ENCODE results near the gene HDAC4.

The HDAC4 gene

DNA sequence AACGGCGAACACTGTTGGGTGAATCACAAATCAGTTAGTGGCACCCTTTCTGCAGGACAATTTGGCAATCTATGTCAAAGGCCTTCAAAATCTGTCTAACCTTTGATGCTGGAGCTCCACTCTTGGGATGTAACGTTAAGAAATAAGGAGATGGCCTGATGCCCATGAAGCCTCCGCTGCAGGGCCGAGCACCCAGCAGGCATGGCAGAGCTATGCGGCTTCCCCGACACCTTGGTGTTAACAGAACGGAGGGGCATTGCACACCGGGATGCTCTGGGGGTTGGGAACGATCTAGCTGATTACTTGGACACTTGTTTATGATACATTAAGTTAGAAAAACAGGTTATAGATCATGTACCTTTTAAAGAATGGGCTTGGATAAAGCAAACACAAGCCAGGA is 265.3 kb downstream of the HDAC4 start:
- DNase-seq = no peak

GRCh38 chr2:239133945-239134570 is 266.8 kb downstream of the HDAC4 start:
- DNase-seq = no peak

DNA sequence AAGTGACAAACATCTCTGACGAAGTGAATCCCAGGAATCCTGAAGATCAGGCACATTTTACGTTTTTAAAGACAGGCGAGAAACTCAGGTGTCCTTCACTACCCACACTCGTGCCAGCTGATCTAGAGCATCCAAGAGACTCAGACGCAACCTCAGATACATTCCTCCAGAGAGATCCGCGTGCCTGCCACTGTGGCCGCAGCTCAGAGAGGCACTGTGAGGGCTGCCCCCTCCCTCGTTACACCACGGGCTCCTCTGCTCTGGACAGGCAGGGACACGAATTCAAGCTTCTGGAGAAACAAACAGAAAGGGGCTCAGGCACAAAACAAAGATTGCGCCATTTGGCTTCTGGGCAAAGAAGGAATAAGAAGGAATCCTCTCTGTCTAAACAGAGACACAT is 268.0 kb downstream of the HDAC4 start:
- no peak for DNase-seq

- DNase-seq = no peak
These were observed 268.6 kb downstream of the HDAC4 start for GRCh38 chr2:239132156-239132709.

DNA sequence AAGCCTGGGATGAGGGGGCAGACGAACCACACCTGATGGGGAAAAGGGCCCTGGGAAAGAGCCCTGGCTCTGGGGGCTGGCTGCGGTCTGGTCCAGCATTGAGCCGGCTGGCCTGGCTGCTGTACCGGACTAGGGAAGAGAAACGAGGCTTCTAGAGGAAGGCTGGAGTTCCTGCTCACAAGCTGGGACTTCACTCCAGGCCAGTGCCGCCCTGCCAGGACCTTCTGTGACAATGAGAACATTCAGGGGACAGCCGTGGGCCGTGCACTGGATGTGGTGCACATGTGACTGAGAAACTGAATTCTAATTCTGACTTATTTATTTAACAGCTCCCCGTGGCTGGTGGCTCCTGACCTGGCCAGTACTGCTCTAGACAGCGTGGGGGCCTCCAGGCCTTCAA is 269.3 kb downstream of the HDAC4 start:
- no peak for DNase-seq

GRCh38 chr2:239130786-239131325 is 270.0 kb downstream of the HDAC4 start:
- DNase-seq = no peak

DNA sequence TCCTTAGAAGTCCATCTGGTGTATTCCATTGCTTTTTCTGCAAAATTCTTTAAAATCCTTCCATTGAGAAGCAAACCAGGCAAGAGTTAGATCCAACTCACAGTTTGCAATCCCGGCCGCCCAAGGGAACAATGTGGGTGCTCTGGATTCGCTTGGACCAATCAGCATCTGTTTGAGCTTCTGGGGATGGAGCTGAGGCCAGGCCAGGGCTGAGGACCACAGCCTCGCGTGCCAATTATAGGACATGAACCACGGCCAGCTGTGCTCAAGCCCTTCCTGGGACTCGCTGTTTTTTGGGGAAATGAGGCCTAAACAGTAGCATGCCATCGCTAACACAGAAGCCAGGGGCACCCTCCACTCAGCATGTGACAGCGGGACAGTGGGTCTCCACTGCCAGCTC is 270.8 kb downstream of the HDAC4 start:
- DNase-seq = no peak

GRCh38 chr2:239129147-239129920 is 271.5 kb downstream of the HDAC4 start:
- DNase-seq = no peak

- no peak for DNase-seq
These were observed 272.1 kb downstream of the HDAC4 start for GRCh38 chr2:239128706-239129105.

GRCh38 chr2:239127513-239127912 is 273.3 kb downstream of the HDAC4 start:
- no peak for DNase-seq

GRCh38 chr2:239125726-239126675 is 274.8 kb downstream of the HDAC4 start:
- no peak for DNase-seq

- no peak for DNase-seq
These were observed 276.5 kb downstream of the HDAC4 start for GRCh38 chr2:239124152-239124899.

DNA sequence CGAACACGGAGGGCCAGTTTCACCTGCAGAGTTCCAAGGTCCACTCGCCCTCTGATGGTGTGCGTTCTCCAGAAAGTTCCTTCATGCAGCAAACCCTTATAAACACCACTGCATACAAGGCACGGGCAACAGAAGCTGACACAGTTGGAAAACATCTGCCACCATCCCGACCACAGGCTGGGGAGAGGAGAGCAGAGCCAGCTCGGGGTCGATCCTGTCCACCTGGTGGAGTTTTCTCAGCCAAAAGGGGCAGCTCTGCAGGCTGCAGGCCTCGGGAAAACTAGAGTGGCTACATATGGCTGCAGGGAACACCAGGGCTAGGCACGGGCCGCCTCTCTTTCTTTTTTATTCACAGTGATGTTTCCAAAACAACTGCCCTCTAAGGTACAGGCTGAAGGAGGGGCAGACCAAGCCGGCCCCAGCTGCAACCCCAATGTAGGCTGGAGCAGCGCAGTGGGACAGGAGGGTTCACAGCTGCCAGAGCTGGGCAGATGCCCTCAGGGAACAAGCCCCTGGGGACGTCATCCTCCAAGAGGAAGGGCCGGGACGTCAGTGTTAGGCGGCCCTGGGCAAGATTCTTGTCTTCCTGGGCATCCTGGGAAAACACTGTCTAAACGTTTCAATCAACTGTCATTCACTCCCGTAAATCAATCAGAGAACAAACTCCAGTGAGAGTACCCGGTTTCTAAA is 278.3 kb downstream of the HDAC4 start:
- no peak for DNase-seq

GRCh38 chr2:239121600-239122012 is 279.2 kb downstream of the HDAC4 start:
- DNase-seq = no peak

GRCh38 chr2:239120664-239121063 is 280.2 kb downstream of the HDAC4 start:
- DNase-seq = no peak

DNA sequence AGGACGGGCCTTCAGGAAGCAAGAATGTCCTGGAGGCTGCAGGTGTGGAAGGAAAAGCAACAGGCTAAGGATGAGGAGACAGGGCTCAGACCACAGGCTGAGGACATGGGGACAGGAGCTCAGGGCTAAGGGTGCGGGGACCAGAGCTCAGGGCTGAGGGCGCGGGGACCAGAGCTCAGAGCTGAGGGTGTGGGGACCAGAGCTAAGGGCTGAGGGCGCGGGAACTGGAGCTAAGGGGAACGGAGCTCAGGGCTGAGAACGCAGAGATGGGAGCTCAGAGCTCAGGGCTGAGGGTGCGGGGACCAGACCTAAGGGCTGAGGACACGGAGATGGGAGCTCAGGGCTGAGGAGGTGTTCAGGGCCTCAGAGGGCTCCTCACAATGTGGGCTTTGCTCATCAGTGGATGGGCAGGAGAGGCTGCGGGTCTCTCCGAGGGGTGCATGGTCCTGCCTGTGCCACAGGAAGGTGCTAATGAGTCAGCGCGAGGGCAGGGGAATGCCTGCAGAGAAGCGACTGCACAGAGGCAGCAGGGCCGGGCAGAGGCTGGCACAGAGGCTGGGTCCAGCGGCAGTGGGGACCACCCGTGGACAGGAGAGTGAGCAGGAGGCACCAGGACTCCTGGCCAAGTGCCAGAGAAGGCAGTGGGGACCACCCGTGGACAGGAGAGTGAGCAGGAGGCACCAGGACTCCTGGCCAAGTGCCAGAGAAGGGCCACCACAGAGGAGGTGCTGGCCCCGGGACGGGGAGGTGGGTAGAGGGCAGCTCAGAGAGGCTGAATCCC is 281.3 kb downstream of the HDAC4 start:
- DNase-seq = no peak

DNA sequence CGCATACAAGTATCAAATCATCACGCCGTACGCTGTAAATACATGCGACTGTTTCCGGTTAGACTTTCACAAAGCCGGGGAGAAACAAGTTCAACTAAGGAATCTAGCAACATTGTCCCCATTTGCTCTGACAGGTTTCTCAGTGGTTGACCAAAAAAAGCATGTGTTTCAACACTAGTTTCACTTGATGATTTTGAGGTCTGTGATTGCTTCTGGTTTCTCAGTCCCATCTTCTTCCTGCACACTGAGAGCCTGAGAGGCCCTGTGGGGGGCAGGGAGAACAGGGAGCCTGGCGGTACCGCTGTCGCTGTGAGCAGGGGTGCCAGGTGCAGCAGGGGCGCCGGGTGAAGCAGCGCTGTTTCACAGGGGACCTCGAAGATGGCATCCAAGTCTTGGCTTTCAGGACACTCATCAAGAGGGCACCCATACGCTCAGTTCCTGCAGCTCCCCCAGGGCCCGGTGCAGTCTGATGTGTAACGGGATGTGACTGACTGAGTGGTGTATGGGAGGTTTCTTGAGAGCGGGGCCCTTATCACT is 282.1 kb downstream of the HDAC4 start:
- peak; percentile 9 for DNase-seq

DNA sequence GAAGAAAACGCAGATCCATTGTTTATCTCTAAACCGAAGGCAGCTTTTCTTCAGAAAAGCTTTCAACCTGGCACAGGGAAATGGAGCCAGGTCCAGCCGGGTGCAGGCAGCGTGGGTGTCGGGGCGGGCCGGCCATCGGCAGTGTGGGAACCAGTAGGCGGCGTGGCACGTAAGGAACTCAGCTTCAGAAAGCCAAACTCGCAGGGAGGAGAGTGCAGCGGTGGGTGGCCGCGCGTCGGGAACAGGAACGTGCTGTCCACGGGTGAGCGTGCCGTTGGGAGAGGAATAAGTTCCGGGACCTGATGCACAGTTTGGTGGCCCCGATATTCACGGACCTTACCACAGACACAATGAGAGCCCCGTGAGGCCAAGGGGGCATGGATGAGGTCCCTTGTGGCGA is 282.6 kb downstream of the HDAC4 start:
- DNase-seq = no peak

GRCh38 chr2:239117831-239118230 is 283.0 kb downstream of the HDAC4 start:
- no peak for DNase-seq
